GM21447 (cell line): Measurements from ENCODE around the gene CCS.
"Not testable (repeated sequence)": the region's sequence is repeated elsewhere in the genome, so short reads cannot be mapped to it uniquely, and the experiment has no call there.

Experiments used
- ATAC-seq: cut with Tn5 transposase; IDR thresholded peaks from one replicate; pipeline ENCODE4 v1.9.1; 2021; ENCODE audit not compliant: unreplicated experiment

Gene CCS

GRCh38 chr11:66561178-66561974, 31.6 kb upstream of the CCS start:
- ATAC-seq, result no peak

- no peak for ATAC-seq
Measured at GRCh38 chr11:66561975-66562248, 31.1 kb upstream of the CCS start.

GRCh38 chr11:66562275-66562674, 30.7 kb upstream of the CCS start:
- ATAC-seq, result no peak

- ATAC-seq, result no peak
Measured at GRCh38 chr11:66562907-66563583, 29.9 kb upstream of the CCS start.

- ATAC-seq, result no peak
Measured at GRCh38 chr11:66563832-66564231, 29.2 kb upstream of the CCS start.

GRCh38 chr11:66564538-66564937, 28.4 kb upstream of the CCS start:
- no peak for ATAC-seq

GRCh38 chr11:66564984-66565383, 28.0 kb upstream of the CCS start:
- ATAC-seq, result no peak

- ATAC-seq, result no peak
Measured at GRCh38 chr11:66566221-66566620, 26.8 kb upstream of the CCS start.

GRCh38 chr11:66567787-66568123, 25.2 kb upstream of the CCS start:
- ATAC-seq, result no peak

GRCh38 chr11:66568124-66568916, 24.7 kb upstream of the CCS start, which contains the start of gene CTSF:
Gene CTSF, minus strand, starts transcription at chr11:66568606. Its CDS starts 120 bp downstream, at chr11:66568486.
- ATAC-seq, result no peak

- no peak for ATAC-seq
Measured at GRCh38 chr11:66569076-66569475, 23.9 kb upstream of the CCS start.

- ATAC-seq, result no peak
Measured at GRCh38 chr11:66570079-66570849, 22.7 kb upstream of the CCS start.

GRCh38 chr11:66570850-66571180, 22.2 kb upstream of the CCS start:
- ATAC-seq, result no peak

GRCh38 chr11:66579017-66579606, 13.9 kb upstream of the CCS start:
- ATAC-seq, result no peak

GRCh38 chr11:66580803-66581202, 12.2 kb upstream of the CCS start:
- ATAC-seq, result no peak

- ATAC-seq, result no peak
Measured at GRCh38 chr11:66581261-66581660, 11.7 kb upstream of the CCS start.

- not testable (repeated sequence) for ATAC-seq
Measured at GRCh38 chr11:66582565-66583147, 10.3 kb upstream of the CCS start.

GRCh38 chr11:66585447-66585846, 7.5 kb upstream of the CCS start:
- ATAC-seq, result not testable (repeated sequence)

GRCh38 chr11:66586136-66586535, 6.8 kb upstream of the CCS start:
- no peak for ATAC-seq

GRCh38 chr11:66589315-66589714, 3.7 kb upstream of the CCS start:
- ATAC-seq, result not testable (repeated sequence)
